ENCODE results near the gene TECPR1. TPM values are rescaled to one million over a fixed set of nuclear protein-coding genes. Genes with fewer than 3 reads are reported as not detected.
"Not testable (repeated sequence)": the region's sequence is repeated elsewhere in the genome, so short reads cannot be mapped to it uniquely, and the experiment has no call there.

TECPR1 gene
- total RNA-seq, 1 donor from 2014 or later, result 64.7 TPM

DNA sequence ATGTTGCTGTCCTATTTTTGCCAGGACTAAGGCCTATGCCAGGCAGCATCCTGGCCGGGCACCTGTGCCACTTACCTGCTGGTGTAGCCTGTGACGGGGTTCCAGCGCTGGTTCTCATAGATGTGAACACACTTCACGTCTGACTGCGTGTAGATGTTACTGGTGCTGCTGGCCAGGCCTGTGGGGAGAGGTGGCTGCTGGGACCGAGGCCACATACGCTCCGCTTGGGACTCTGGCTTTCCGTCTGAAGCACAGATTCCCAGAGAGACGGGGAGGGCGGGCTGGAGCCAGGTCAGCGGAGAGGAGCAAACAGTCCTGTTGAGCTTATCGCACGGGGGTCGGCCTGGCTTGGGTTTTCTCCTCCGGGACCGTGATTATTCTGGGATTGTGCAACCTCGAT, 24.1 kb downstream of the TECPR1 start:
- DNase-seq (ENCODE audit: low read depth in 2 of 2), result no peak

DNA sequence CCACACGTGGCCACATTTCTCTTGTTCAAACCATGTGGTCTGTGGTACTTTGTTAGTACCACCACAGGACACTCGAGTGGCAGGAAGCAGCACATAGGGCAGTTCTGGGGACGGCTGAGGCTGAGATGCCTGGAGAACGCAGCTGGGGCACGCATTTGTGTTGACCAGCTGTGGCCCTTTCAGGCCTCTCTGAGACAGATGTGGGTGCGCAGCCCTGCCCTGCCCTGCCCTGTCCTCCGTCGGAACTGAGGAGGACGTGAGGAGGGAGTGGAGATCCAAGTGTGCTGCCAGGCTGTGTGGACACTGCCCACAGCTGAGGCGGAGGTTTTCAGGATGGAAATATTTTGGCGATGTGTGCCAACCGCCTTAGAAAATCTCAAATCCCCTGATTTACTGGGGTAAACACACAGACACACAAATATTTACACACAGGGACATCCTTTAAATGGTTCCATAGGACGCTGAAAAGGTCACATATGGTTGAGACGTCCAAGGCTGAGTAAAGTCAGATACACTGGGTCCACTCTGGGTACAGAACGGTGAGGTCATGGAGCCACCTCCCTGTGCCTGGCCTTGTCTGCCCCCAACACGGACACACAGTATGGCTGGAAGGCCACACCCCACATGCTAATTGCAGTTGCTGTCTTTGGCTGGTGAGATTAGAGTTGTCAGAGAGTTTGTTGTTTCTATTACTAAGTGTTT, 26.0 kb downstream of the TECPR1 start:
- no peak for DNase-seq (ENCODE audit: low read depth in 2 of 2)

DNA sequence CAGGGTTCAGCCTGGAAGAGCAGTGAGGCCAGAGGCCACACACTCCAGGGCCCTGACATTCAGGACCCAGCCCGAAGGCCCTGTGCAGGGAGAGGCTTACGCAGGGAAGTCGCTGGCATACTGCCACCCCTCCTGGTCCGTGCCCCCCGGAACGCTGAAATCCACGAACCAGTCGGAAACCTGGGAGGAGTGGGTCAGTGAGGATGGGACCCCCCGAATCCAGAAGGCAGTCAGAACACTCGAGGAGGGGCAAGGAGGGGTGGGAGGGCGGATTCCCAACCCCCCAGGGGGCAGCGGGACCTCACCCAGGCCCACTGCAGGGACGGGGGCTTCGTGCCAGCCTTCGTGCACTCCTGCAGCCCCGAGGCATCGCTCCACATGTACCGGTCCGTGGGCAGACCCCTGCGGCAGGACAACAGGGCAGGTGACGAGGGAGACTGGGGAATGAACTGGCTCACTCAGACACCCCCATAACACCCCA, 27.3 kb downstream of the TECPR1 start:
- no peak for DNase-seq (ENCODE audit: low read depth in 2 of 2)

DNA sequence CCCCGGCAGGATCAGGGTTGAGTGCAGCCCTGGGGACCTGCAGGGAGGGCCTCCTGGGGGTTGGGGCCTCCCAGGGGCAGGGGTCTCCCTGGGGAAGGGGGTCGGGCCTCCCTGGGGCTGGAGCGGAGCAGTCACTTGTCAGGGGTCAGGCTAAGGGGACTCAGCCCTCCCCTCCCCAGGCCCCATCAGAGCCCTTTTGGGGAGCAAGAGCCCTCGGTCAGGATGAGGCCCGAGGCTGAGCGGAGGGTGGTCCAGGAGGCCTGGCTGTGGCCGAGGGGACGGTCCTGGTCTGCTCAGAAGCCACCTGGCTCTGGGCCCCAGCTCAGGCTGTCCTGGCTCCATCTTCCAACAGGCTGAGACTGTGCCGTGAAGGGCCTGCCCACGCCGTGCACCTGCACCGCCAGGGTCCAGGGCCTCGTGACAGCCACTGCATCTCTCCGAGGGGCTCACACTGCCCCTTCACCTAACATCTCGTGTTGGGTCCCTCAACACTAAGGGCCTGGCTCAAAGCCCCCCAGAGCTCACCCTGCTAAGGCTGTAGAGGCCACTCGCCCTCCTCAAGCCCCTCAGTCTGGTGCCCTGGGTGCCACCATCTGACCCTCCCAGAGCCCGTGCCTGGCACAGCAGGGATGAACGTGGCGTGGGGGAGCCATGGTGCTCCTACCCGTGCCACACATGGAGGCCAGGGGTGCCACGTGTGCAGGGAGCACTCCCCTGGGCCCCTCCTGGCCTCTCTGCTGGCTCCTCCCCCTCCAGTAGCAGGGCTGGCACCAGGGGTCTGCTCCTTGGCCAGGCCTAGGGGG, 27.9 kb downstream of the TECPR1 start:
- DNase-seq (ENCODE audit: low read depth in 2 of 2), result no peak

- DNase-seq (ENCODE audit: low read depth in 2 of 2), result no peak
These were observed 28.6 kb downstream of the TECPR1 start for GRCh38 chr7:98223351-98223897.

DNA sequence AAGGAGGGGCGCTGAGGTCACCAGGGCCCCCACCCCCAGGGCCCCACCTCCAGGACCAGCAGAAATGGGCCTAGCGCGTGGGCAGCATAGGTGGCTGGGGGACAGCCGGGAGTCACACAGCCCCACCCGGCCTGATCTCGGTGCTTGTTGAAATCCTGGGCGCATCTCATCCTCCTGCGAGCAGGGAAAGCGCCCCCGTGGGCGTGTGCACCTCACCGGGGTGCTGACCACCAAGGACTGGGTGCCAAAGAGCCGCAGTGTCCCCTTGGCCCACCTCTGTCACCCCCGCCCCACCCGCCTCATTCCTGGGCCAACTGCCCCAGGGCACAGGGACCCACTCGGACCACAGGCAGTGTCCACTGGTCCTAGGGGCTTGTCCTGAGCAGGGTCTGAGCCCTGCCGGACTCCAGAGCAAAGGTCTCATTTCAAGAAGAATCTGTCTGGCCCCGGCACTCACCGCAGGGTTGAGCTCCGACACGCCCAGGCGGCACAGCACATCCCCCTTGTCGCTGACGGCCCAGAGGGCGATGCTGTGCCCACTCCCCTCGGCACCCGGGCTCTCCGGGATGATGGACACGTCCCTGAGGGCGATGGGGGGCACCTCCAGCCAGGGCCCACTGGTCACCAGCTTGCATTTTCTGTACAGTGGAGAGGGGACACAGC, 29.4 kb downstream of the TECPR1 start:
- DNase-seq (ENCODE audit: low read depth in 2 of 2), result no peak

GRCh38 chr7:98221611-98222532, 30.2 kb downstream of the TECPR1 start:
- no peak for DNase-seq (ENCODE audit: low read depth in 2 of 2)

- not testable (repeated sequence) for DNase-seq (ENCODE audit: low read depth in 2 of 2)
These were observed 32.6 kb downstream of the TECPR1 start for GRCh38 chr7:98219382-98219781.

DNA sequence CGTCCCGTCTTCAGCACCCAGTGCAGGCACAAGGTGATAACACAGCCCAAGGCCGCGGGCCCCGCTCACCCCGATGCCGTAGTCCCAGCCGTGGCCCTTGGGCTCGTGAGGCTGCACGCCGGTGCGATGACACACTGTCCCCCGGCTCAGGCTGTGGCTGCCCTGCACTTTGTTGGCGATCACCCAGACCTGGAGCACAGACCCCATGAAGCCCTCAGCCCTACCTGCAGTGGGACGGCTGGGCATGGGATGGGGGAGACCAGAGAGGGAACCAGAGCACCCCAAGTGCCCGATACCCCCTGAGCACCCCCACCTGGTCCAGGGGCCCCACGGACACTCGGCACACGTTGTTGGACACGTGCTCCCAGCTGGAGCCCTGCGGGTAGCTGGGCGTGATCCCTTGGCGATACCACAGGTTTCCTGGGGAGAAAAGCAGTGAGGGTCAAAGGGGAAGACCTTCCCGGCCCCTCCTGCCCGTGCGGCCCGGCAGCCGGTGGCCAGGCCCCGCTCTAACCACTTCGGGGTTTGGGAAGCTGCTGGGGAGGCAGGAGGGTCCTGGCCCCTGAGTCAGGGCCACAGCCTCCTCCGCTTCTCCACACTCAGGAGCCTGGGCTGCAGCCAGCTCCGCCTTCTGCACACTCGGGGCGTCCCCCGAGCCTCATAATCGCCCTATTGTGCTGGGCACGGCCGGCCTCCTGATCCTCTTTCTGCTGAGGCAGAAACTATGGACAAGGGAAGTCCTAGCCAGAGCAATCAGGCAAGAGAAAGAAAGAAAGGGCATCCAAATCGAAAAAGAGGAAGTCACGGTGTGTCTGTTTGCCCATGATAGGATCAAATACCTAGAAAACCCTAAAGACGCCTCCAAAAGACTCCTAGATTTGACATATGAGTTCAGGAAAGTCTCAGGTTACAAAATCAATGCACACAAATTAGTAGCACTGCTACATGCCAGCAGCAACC, 34.1 kb downstream of the TECPR1 start:
- peak in 1 of 2 donors; percentile 27 for DNase-seq (ENCODE audit: low read depth in 2 of 2)

GRCh38 chr7:98216941-98217622, 35.0 kb downstream of the TECPR1 start:
- DNase-seq (ENCODE audit: low read depth in 2 of 2), result no peak

DNA sequence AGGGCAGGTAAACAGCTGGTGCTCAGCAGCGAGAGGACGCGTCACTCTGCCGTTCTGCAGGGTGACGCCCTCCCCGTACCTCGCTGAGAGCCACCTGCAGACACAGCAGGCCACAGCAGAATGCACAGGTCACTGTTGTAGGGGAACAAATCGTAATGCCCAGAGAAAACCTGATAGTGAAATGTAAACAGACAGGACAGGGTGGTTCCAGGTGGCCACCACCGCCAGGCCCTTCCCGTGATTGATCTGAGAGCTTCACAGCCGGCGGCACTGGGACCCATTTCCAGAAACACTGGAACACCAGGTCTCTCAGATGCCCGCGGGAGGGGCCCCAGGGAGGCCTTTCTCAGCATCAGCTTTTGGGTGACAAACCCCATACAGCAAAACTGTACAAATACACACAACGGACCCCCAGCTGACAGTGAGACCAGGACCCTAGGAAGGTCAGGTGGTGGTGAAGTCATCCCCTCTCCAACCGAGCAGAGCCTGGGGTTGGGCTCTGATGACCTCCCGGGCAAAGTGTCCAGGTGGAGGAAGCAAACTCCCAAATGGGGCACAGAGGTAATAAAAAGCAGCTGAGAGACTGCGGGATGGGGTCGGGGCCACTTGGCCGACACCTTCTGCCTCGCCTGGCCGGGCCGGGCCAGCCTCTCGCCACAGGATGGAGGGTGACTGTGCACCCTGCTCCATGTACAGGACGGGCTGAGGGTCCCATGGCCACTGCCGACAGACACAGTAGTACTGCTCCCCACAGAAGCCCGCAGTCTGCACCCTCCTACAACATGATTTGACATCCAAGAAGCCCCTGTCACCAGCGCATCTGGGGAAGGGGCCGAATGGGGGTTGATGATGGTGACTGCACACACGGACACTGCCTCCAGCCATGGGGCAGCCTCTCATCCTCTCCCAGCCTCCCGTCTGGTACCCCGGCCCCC, 36.2 kb downstream of the TECPR1 start:
- DNase-seq (ENCODE audit: low read depth in 2 of 2), result no peak

DNA sequence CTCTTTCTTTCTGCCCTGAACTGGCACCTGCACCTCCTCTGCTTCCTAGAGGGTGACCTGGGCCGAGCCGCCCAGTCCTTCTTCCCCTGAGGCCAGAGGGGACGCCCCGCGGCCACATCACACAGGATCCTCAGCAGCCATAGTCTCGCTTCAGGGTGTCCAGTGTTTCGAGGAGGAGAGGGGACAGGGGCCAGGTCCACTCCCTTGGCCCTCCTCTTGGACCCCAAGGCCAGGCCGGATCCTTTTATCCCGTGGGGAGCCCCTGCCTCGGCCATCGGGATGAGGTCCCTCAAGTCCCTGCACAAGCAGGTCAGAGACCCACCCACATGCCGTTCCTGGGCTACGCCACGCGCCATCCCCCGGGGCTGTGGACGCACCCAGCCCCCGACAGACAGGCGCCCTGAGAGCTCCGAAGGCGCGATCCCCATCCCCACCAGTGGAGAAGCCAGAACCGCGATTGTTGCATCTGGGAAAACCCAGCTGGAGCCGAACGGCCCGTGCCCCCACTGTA, 37.2 kb downstream of the TECPR1 start:
- DNase-seq (ENCODE audit: low read depth in 2 of 2), result no peak

DNA sequence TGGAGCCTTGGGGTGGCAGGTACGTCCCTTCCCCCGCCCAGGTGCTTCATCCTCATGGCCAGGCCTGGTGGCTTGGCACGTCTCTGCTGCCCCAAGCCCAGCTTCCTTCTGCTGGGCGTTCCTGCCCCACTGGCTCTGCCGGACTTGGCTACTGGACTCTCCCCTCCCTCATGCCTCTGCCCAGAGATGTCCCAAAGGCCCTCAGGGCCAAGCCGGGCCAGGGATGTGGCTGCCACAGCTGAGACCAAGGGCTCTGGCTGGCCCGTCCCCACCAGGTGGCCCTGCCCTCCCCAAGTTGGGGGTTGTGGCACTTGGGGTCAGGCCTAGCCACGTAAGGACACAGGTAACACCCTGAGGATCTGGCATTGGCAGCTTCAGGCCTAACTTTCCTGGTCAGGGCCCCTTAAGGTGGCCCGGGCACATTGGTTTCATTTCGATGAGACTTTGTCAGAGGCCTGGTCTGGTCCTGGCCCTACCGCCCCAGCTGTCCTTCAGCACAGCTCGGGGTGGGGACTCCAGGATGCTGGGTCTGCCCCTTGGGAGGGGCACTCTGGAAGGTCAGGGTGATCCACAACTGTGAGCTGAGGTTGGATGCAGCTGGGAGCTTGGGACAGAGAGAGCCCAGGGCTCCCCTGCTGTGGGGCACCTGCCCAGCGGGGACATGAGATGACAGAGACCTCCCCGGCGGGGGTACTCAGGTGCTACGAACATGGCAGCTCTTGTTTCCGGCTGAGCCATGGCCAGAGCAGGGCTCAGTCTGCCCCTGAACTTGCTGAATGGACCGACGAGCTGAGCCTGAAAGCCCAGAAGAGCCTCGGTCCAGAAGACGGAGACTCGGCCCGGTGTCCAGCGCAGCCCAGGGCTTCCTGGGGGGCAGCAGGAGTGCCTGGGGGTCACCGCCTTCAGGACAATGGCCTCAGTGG, 37.9 kb downstream of the TECPR1 start:
- DNase-seq (ENCODE audit: low read depth in 2 of 2), result no peak

DNA sequence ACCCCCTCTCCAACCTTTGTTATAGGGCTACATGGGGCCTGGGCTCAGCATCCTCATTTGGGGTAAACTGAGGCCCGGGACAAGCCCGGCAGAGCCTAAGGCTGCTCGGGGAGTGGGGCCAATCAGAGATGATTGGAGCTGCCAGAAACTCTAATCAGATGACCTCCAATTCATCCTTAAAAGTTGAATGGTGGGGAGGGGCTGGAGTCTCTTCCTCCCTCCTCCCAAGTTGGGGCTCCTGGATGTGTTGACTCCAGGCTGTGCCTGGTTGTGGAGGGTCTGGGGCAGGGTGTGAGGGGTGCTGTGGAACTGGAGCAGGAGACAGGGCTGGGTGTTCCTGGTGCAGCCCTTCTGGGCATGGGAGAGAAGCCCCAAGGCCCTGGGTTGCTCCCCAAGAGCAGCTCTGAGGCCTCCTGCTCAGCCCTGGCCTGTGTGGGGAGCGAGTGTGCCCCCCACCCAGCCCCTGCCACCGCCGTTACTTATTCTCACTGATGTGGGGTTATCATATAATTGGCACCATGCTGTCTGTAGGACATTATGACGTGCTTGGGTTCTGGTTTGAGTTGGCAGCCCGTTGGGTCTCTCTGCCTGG, 38.6 kb downstream of the TECPR1 start:
- DNase-seq (ENCODE audit: low read depth in 2 of 2), result no peak

DNA sequence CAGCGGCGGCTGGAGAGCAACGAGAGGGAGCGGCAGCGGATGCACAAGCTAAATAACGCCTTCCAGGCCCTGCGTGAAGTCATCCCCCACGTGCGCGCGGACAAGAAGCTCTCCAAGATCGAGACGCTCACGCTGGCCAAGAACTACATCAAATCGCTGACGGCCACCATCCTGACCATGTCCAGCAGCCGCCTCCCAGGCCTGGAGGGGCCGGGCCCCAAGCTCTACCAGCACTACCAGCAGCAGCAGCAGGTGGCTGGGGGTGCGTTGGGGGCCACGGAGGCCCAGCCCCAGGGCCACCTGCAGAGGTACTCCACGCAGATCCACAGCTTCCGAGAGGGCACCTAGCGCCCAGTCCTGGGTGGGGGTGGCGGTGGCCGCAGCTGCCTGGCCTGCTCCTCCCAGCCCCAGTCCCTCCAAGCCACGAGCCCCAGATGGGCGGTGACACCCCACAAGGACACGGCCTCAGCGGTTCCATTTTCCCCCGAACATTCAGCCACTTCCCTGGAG, 39.4 kb downstream of the TECPR1 start:
- no peak for DNase-seq (ENCODE audit: low read depth in 2 of 2)
